SK-N-MC (cell line): ENCODE data around the gene SH3RF3.

Experiments used
- EZH2 ChIP-seq: fragments of 200-600 bp; sonication (generic); IDR thresholded peaks from one replicate; pipeline ENCODE4 v1.6.1; 2017; ENCODE audit warnings: antibody characterized with exemption
- FOXP2 ChIP-seq: optimal IDR thresholded peaks from 2 replicates; pipeline ENCODE3; 2011; ENCODE audit warnings: mild to moderate bottlenecking, moderate library complexity; ENCODE audit not compliant: insufficient read depth; ENCODE audit errors: extremely low read length, control extremely low read depth
- POLR2AphosphoS5 ChIP-seq: IDR thresholded peaks from 2 replicates; pipeline ENCODE4 v1.6.1; 2012; ENCODE audit warnings: mild to moderate bottlenecking, low read depth, low read length, borderline replicate concordance

GRCh38 chr2:109437325-109438090, 308.5 kb downstream of the SH3RF3 start:
- TF ChIP-seq EZH2 (no peak), POLR2AphosphoS5 (no peak), FOXP2 (no peak)
